Measurements from ENCODE around the gene GRIK3.

Gene GRIK3

GRCh38 chr1:37017720-37018119 is 16.6 kb downstream of the GRIK3 start:
- in situ Hi-C loops (cut with MboI; ENCODE audit: low sequenced_read_pairs): no loop called here

- in situ Hi-C loops (cut with MboI; ENCODE audit: low sequenced_read_pairs): no loop called here
Measured at GRCh38 chr1:37016121-37016520, 18.2 kb downstream of the GRIK3 start.

GRCh38 chr1:37015713-37016112 is 18.6 kb downstream of the GRIK3 start:
- in situ Hi-C loops (cut with MboI; ENCODE audit: low sequenced_read_pairs): no loop called here

- in situ Hi-C loops (cut with MboI; ENCODE audit: low sequenced_read_pairs): no loop called here
Measured at GRCh38 chr1:37012226-37012625, 22.1 kb downstream of the GRIK3 start.

- in situ Hi-C loops (cut with MboI; ENCODE audit: low sequenced_read_pairs): no loop called here
Measured at GRCh38 chr1:37010011-37010410, 24.3 kb downstream of the GRIK3 start.

GRCh38 chr1:37009521-37009920 is 24.8 kb downstream of the GRIK3 start:
- in situ Hi-C loops (cut with MboI; ENCODE audit: low sequenced_read_pairs): no loop called here

- in situ Hi-C loops (cut with MboI; ENCODE audit: low sequenced_read_pairs): no loop called here
Measured at GRCh38 chr1:37006132-37006868, 28.0 kb downstream of the GRIK3 start.

- in situ Hi-C loops (cut with MboI; ENCODE audit: low sequenced_read_pairs): no loop called here
Measured at GRCh38 chr1:37002898-37003297, 31.4 kb downstream of the GRIK3 start.

- in situ Hi-C loops (cut with MboI; ENCODE audit: low sequenced_read_pairs): no loop called here
Measured at GRCh38 chr1:37001703-37002102, 32.6 kb downstream of the GRIK3 start.

GRCh38 chr1:36996106-36996505 is 38.2 kb downstream of the GRIK3 start:
- in situ Hi-C loops (cut with MboI; ENCODE audit: low sequenced_read_pairs): no loop called here

GRCh38 chr1:36994868-36995267 is 39.4 kb downstream of the GRIK3 start:
- in situ Hi-C loops (cut with MboI; ENCODE audit: low sequenced_read_pairs): no loop called here

GRCh38 chr1:36994294-36994693 is 40.0 kb downstream of the GRIK3 start:
- in situ Hi-C loops (cut with MboI; ENCODE audit: low sequenced_read_pairs): no loop called here

GRCh38 chr1:36992139-36992943 is 42.0 kb downstream of the GRIK3 start:
- in situ Hi-C loops (cut with MboI; ENCODE audit: low sequenced_read_pairs): no loop called here

GRCh38 chr1:36991551-36991950 is 42.8 kb downstream of the GRIK3 start:
- in situ Hi-C loops (cut with MboI; ENCODE audit: low sequenced_read_pairs): no loop called here

GRCh38 chr1:36990928-36991327 is 43.4 kb downstream of the GRIK3 start:
- in situ Hi-C loops (cut with MboI; ENCODE audit: low sequenced_read_pairs): no loop called here

- in situ Hi-C loops (cut with MboI; ENCODE audit: low sequenced_read_pairs): no loop called here
Measured at GRCh38 chr1:36989241-36989640, 45.1 kb downstream of the GRIK3 start.

GRCh38 chr1:36988741-36989193 is 45.5 kb downstream of the GRIK3 start:
- in situ Hi-C loops (cut with MboI; ENCODE audit: low sequenced_read_pairs): no loop called here

- in situ Hi-C loops (cut with MboI; ENCODE audit: low sequenced_read_pairs): no loop called here
Measured at GRCh38 chr1:36988321-36988720, 46.0 kb downstream of the GRIK3 start.

- in situ Hi-C loops (cut with MboI; ENCODE audit: low sequenced_read_pairs): no loop called here
Measured at GRCh38 chr1:36987276-36987675, 47.0 kb downstream of the GRIK3 start.

GRCh38 chr1:36986241-36986985 is 47.9 kb downstream of the GRIK3 start:
- in situ Hi-C loops (cut with MboI; ENCODE audit: low sequenced_read_pairs): no loop called here

GRCh38 chr1:36984675-36985074 is 49.6 kb downstream of the GRIK3 start:
- in situ Hi-C loops (cut with MboI; ENCODE audit: low sequenced_read_pairs): no loop called here
